Activated naive CD4-positive, alpha-beta T cell treated with anti-CD3 and anti-CD28 coated beads, Interleukin-2, amount 50 U/mL, for 24 hours (primary cell): ENCODE measurements around the gene PNPLA5.
"Not testable (repeated sequence)": the region's sequence is repeated elsewhere in the genome, so short reads cannot be mapped to it uniquely, and the experiment has no call there.

ENCODE experiments used
- H3K27ac Mint-ChIP-seq: one replicate; pipeline ENCODE4 v1.8.0; 2021; ENCODE audit warnings: mild to moderate bottlenecking, mixed read lengths
- H3K27me3 Mint-ChIP-seq: one replicate; pipeline ENCODE4 v1.8.0; 2021; ENCODE audit warnings: mixed read lengths
- H3K36me3 Mint-ChIP-seq: one replicate; pipeline ENCODE4 v1.8.0; 2021; ENCODE audit warnings: mixed read lengths
- H3K4me1 Mint-ChIP-seq: one replicate; pipeline ENCODE4 v1.8.0; 2021; ENCODE audit warnings: mixed read lengths
- H3K4me3 Mint-ChIP-seq: one replicate; pipeline ENCODE4 v1.8.0; 2021; ENCODE audit warnings: mild to moderate bottlenecking, mixed read lengths
- H3K9me3 Mint-ChIP-seq: one replicate; pipeline ENCODE4 v1.8.0; 2021; ENCODE audit warnings: mixed read lengths

PNPLA5 gene

GRCh38 chr22:43878079-43878795, 13.6 kb downstream of the PNPLA5 start:
- Mint-ChIP-seq H3K27me3 (peaks cover 15% of the 10 kb centered on the region), H3K9me3 (no peaks in the 10 kb centered on the region), H3K4me1 (no peaks in the 10 kb centered on the region), H3K27ac (no peak overlapping the region), H3K36me3 (no peaks in the 10 kb centered on the region), H3K4me3 (no peak overlapping the region)

GRCh38 chr22:43876866-43877509, 14.8 kb downstream of the PNPLA5 start:
- H3K4me1 Mint-ChIP-seq: no peaks in the 10 kb centered on the region
- H3K4me3 Mint-ChIP-seq: no peak overlapping the region
- H3K36me3 Mint-ChIP-seq: no peaks in the 10 kb centered on the region
- H3K27me3 Mint-ChIP-seq: peaks cover 17% of the 10 kb centered on the region
- H3K27ac Mint-ChIP-seq: no peak overlapping the region
- peaks cover 1% of the 10 kb centered on the region for H3K9me3 Mint-ChIP-seq

- Mint-ChIP-seq H3K36me3 (no peaks in the 10 kb centered on the region), H3K4me3 (no peak overlapping the region), H3K9me3 (peaks cover 10% of the 10 kb centered on the region), H3K4me1 (no peaks in the 10 kb centered on the region), H3K27ac (no peak overlapping the region), H3K27me3 (peaks cover 18% of the 10 kb centered on the region)
Measured at GRCh38 chr22:43869799-43870198, 22.0 kb downstream of the PNPLA5 start.

- not testable (repeated sequence) for H3K4me1 Mint-ChIP-seq, H3K9me3 Mint-ChIP-seq, H3K36me3 Mint-ChIP-seq, H3K4me3 Mint-ChIP-seq, H3K27ac Mint-ChIP-seq
- peaks cover 21% of the 10 kb centered on the region for H3K27me3 Mint-ChIP-seq
Measured at GRCh38 chr22:43869001-43869400, 22.8 kb downstream of the PNPLA5 start.

GRCh38 chr22:43867839-43868635, 23.8 kb downstream of the PNPLA5 start:
- Mint-ChIP-seq H3K36me3 (no peaks in the 10 kb centered on the region), H3K4me1 (no peaks in the 10 kb centered on the region), H3K27me3 (peaks cover 25% of the 10 kb centered on the region), H3K4me3 (no peak overlapping the region), H3K9me3 (peaks cover 10% of the 10 kb centered on the region), H3K27ac (no peak overlapping the region)

GRCh38 chr22:43862882-43863202, 29.0 kb downstream of the PNPLA5 start:
- Mint-ChIP-seq H3K4me1 (peaks cover 3% of the 10 kb centered on the region), H3K27ac (no peak overlapping the region), H3K9me3 (no peaks in the 10 kb centered on the region), H3K27me3 (peaks cover 48% of the 10 kb centered on the region), H3K4me3 (peak overlapping the region; percentile 78), H3K36me3 (no peaks in the 10 kb centered on the region)

- Mint-ChIP-seq H3K27me3 (peaks cover 50% of the 10 kb centered on the region), H3K4me1 (peaks cover 3% of the 10 kb centered on the region), H3K36me3 (no peaks in the 10 kb centered on the region), H3K4me3 (peak within 1 kb of the TSS; percentile 78), H3K9me3 (peaks cover 3% of the 10 kb centered on the region), H3K27ac (no peak within 1 kb of the TSS)
Measured at GRCh38 chr22:43862074-43862881, 29.5 kb downstream of the PNPLA5 start, which contains the start of gene SULT4A1. Gene SULT4A1 (minus strand): TSS chr22:43862513. CDS start chr22:43862382, 131 bp downstream.

GRCh38 chr22:43861529-43861928, 30.3 kb downstream of the PNPLA5 start:
- H3K27me3 Mint-ChIP-seq: peaks cover 56% of the 10 kb centered on the region
- H3K4me3 Mint-ChIP-seq: peak overlapping the region; percentile 47
- peaks cover 10% of the 10 kb centered on the region for H3K9me3 Mint-ChIP-seq
- no peak overlapping the region for H3K27ac Mint-ChIP-seq
- H3K36me3 Mint-ChIP-seq: peaks cover 3% of the 10 kb centered on the region
- H3K4me1 Mint-ChIP-seq: peaks cover 3% of the 10 kb centered on the region

- Mint-ChIP-seq H3K9me3 (peaks cover 10% of the 10 kb centered on the region), H3K36me3 (peaks cover 3% of the 10 kb centered on the region), H3K27me3 (peaks cover 53% of the 10 kb centered on the region), H3K27ac (no peak overlapping the region), H3K4me1 (peaks cover 3% of the 10 kb centered on the region), H3K4me3 (no peak overlapping the region)
Measured at GRCh38 chr22:43860831-43861230, 31.0 kb downstream of the PNPLA5 start.

- Mint-ChIP-seq H3K27ac (no peak overlapping the region), H3K27me3 (peaks cover 51% of the 10 kb centered on the region), H3K9me3 (peaks cover 10% of the 10 kb centered on the region), H3K4me1 (peaks cover 3% of the 10 kb centered on the region), H3K4me3 (no peak overlapping the region), H3K36me3 (peaks cover 3% of the 10 kb centered on the region)
Measured at GRCh38 chr22:43860126-43860525, 31.7 kb downstream of the PNPLA5 start.

GRCh38 chr22:43859621-43860020, 32.2 kb downstream of the PNPLA5 start:
- peaks cover 3% of the 10 kb centered on the region for H3K36me3 Mint-ChIP-seq

GRCh38 chr22:43859176-43859575, 32.6 kb downstream of the PNPLA5 start:
- peaks cover 47% of the 10 kb centered on the region for H3K27me3 Mint-ChIP-seq
- no peak overlapping the region for H3K27ac Mint-ChIP-seq
- H3K36me3 Mint-ChIP-seq: peaks cover 3% of the 10 kb centered on the region

More at GRCh38 chr22:43859621-43860020, 32.2 kb downstream of the PNPLA5 start:
- H3K27me3 Mint-ChIP-seq: peaks cover 48% of the 10 kb centered on the region
- H3K4me3 Mint-ChIP-seq: no peak overlapping the region
- H3K27ac Mint-ChIP-seq: no peak overlapping the region
- peaks cover 3% of the 10 kb centered on the region for H3K4me1 Mint-ChIP-seq
- peaks cover 10% of the 10 kb centered on the region for H3K9me3 Mint-ChIP-seq

GRCh38 chr22:43858156-43858895, 33.5 kb downstream of the PNPLA5 start:
- H3K4me3 Mint-ChIP-seq: no peak overlapping the region
- peaks cover 3% of the 10 kb centered on the region for H3K36me3 Mint-ChIP-seq
- peaks cover 10% of the 10 kb centered on the region for H3K9me3 Mint-ChIP-seq
- H3K4me1 Mint-ChIP-seq: peaks cover 3% of the 10 kb centered on the region
- H3K27ac Mint-ChIP-seq: no peak overlapping the region
- peaks cover 39% of the 10 kb centered on the region for H3K27me3 Mint-ChIP-seq

More at GRCh38 chr22:43859176-43859575, 32.6 kb downstream of the PNPLA5 start:
- peaks cover 10% of the 10 kb centered on the region for H3K9me3 Mint-ChIP-seq
- H3K4me1 Mint-ChIP-seq: peaks cover 3% of the 10 kb centered on the region
- no peak overlapping the region for H3K4me3 Mint-ChIP-seq

GRCh38 chr22:43857367-43857766, 34.4 kb downstream of the PNPLA5 start:
- H3K27ac Mint-ChIP-seq: no peak overlapping the region
- H3K9me3 Mint-ChIP-seq: peaks cover 10% of the 10 kb centered on the region
- H3K36me3 Mint-ChIP-seq: peaks cover 3% of the 10 kb centered on the region
- H3K27me3 Mint-ChIP-seq: peaks cover 37% of the 10 kb centered on the region
- no peak overlapping the region for H3K4me3 Mint-ChIP-seq
- H3K4me1 Mint-ChIP-seq: no peaks in the 10 kb centered on the region
